ENCODE measurements around the gene GET3.

- TF ChIP-seq CTCF (IDR thresholded peaks at IDR 0.05; ENCODE audit: extremely low read depth in 1 of 2, insufficient read depth in 1 of 2, low read depth in 1 of 2, low read length in 2 of 2) (no peak), EZH2 (IDR thresholded peaks at IDR 0.05; ENCODE audit: borderline replicate concordance, low read depth, low read length, severe bottlenecking) (no peak), POLR2AphosphoS5 (IDR thresholded peaks at IDR 0.05; ENCODE audit: insufficient read depth, low read depth, low read length) (no peak), POLR2A (IDR thresholded peaks at IDR 0.05; ENCODE audit: low read depth, low read length) (no peak), JUN (IDR thresholded peaks at IDR 0.05; ENCODE audit: borderline replicate concordance, insufficient read depth, insufficient read length, low read depth) (no peak)
Observed at GRCh38 chr19:12788042-12788681, 50.9 kb downstream of the GET3 start.

Data from endothelial cell of umbilical vein (primary cell).